ENCODE results near the gene HERC3.

The HERC3 gene

DNA sequence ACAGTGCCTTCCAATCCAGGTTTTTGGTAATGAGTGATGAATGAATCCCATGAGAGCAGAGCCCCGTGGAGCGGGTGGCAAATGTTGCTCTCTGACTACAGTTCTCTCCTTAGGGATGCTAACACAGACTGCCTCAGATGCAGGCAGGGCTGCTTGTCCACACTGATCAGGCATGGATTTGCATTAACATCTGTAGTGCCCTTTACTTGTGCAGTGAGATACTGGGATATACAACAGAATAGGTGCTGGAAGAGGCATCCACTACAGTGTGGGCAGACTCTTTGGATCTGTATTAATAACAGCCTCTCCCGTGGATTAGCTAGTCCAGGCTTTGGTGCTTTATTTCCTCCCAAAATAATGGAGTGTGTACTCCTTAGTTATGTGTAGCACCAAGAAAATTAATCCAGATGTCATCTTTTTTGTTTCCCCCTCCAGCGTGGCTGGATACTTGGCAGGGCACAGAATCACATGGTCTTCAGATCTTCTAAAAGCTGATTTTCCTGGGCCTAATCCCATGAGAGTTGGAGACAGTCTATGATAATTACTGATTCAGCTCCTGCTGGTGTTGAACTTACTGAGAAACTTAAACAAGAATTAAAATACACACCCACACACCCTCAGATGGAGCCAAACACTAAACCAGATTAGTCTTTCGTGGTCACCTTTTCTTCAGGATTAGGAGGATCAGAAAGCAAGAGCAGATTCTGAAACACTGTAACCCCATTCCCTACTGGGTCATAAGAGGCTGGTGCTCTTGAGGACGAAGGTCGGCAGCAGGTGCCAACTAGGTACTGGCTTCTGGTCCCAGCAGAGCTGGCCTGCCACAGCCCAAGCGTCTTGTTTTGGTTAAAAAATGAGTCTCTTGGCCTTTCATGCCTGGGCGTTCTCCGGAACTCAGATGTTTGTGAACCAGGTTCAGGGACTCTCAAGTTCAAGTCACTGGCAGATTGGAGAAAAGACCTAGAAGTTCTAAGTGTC, 128.5 kb downstream of the HERC3 start:
- DNase-seq (ENCODE audit: low read depth in 3 of 3), result no peak

DNA sequence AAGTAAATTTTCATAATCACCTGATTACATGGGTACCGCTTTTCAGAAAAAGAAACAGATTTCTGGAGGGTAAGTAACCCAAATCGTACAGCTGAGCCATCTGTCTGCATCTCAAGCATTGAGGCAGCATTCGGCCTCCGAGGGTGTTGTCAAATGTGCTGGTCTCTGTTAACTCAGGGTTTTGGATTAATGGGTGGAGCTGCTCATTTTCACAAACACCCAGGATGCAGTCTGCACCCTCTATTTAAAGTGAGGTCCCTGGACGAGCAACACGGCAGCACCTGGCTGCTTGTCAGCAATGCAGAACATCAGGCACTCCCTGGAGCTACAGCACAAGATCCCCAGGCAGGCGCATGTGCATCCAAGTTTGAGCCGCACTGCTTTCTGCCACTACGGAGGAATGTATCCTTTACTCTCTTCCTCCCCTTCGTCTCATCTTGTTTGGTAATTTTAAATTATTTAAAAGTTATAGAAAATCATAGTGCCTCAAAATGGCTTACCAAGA, 130.0 kb downstream of the HERC3 start:
- DNase-seq (ENCODE audit: low read depth in 3 of 3), result no peak

DNA sequence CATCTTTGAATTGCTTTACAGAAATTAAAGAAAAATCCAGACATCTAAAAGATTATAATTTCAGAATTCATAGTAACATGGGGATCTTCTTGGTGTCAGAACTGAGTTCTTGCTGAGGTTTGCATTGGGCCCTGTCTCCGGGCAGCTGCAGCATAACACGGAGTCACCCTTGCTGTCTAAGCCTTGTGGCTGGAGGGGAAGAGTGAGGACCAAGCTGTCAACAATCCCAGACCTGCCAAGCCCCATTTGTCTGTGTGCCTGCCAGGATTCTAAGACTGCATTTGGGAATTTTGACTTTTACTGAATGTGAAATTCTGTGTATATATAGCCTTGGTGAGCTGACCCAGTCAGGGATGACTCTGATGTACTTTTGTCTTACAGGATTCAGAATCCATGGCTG, 130.5 kb downstream of the HERC3 start:
- no peak for DNase-seq (ENCODE audit: low read depth in 3 of 3)

DNA sequence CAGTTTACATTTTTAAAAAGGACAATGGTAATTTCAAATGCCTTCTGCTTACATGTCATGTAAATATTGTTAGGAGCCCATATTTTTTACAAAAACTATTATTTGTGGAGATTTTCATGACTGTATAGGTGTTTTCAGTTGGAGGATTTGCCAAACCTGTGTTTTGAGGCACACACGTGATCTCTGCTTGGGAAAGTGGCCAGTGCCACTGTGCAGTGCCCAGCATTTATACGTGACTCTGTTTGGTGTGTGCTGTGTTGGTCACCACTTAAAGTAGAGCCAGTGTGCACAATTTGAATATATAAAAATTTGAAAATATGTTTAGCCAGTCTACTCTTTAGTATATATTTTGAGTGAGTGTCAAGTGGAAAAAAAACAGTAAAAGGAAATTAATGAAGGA, 132.1 kb downstream of the HERC3 start:
- DNase-seq (ENCODE audit: low read depth in 3 of 3), result no peak

DNA sequence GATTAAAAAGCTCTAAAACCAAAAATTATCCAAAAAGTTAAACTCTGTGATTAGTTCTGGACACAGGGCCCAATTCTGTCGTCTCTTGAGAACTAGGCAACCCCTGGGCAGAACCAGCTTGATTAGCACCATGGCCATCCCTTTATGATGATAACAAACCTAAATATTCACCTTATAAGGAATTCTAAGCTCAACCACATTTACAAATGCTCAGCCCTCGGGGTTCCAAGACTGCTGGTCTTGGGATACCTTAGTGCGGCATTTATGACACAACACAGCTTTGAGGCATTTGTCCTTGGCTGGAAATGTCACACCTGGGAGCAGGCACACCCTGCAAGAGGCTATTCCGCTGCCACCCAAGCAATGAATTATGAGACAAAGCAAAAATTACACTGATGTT, 132.9 kb downstream of the HERC3 start:
- DNase-seq (ENCODE audit: low read depth in 3 of 3), result no peak

DNA sequence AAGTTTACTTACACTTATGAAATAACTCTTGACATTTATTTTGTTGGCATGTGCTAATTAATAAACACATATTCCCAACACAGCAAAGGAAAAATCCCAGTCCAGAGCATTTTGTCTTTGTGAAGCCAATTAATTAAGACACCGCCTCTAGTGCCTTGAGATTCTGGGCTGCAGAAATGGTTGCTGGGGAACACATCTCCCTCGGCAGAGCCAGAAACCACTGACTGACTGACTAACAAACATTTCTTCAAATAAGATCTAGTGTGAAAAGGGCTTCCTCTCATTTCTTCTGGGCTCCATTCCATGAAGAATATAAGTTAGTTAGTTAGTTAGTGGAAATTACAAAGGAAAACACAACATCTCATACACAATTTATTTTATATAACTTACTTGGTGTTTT, 133.7 kb downstream of the HERC3 start:
- DNase-seq (ENCODE audit: low read depth in 3 of 3), result no peak

DNA sequence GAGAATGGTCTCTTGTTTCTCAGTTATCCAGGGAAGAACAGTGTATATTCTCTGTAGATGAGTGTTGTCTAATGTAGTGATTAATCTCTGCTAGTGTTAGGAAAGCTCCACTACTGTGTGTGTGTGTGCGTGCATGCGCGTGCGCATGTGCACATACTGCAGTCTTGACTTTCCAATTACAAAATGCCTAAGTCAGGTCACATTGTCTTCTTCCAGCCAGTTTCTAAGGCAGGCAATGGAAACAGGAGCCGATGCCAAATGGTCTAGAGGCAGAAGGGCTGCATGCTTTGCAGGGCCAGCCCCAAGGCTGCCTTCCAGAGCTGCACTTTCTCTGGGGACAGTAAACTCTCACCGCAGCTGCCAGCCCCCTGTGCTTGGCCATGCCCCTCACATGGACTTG, 135.9 kb downstream of the HERC3 start:
- DNase-seq (ENCODE audit: low read depth in 3 of 3), result no peak

DNA sequence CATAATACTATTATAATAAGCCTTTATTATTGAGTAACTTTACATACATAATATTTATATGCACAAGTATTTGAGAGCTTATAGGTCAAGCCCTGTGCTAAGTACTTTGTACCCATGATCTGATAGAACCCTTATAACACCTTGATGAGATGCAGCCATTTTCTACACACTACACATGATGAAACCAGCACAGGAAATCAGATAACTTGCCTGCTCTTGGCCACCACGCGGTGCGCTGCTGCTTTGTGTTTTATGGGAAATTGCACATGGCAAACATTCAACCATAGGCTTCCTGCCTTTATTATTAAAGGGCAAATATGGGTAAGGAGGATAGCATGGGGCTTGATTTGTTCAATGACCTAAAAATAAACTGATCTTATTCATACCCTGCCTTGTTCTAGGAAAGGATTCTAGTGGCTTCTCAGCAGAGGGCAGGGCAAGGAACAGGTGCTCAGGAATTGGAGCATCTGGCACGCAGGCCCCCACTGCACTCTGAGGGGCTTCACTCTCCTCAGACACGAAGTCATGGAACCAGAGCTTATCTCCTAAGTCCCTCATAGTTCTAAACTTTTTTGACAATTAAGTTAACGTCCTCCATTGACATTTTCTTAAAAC, 137.0 kb downstream of the HERC3 start:
- no peak for DNase-seq (ENCODE audit: low read depth in 3 of 3)

DNA sequence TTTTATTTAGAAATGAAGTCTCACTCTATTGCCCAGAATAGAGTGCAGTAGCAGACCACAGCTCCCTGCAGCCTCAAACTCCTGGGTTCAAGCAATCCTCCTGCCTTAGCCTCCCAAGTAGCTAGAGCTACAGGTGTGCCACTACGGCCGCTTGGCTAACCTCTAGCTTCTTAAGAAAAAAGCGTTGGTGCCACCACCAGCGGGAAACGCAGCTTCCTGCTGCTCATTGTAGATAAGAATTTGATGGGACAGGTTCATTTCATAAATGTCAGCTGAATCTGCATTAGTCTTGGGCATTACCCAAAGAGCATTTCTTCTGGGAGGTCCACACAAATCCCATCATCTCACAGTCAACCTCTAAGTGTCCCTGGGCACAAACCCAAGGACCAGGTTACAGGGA, 138.5 kb downstream of the HERC3 start:
- no peak for DNase-seq (ENCODE audit: low read depth in 3 of 3)

DNA sequence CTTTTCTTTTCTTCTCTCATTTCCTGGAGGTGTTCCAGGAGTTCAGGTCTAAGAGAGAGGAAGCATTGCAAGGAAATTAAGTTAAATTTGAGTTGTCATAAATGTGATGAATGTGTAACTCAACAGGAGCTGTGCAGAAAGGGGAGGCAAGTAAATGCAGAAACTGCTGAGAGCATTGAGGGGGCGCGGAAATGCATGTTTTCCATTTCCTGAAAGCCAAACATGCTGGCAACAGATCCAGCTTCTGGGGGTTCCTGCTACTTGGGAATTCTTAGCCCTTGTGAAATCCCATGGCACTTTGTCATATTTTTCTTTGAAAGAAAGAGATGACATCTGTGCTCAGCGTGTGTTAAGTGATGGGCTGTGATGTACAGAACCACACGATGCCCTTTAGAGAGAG, 139.1 kb downstream of the HERC3 start:
- DNase-seq (ENCODE audit: low read depth in 3 of 3), result no peak

DNA sequence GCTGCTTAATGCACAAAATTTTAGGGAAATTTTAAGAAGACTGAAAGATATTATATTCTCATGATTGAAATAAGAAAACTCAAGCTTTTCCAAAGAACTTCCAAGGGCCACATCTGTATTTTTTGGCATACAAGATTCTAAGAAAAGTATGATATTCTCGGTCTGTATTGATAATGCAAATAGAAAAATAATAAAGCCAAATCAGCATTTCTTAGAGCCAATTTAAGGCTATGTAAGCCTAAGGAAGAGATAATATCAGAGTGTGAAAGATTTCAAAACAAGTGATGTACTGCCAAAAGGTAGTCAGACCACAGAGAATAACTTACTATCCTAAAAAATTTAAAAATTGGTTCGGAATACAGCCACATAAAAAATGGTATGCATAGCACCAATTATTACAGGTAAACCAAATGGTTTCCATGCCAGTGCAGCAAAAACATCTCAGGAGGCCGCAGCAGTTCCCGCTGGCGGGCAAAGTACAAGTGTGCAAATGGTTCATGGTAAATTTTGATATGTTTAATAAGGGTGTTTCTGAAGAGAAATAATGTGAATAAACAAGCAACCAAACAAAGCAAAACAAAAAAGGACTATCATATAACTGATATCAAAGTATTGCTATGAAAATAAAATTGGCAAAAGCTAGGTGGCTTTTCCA, 140.6 kb downstream of the HERC3 start:
- no peak for DNase-seq (ENCODE audit: low read depth in 3 of 3)

DNA sequence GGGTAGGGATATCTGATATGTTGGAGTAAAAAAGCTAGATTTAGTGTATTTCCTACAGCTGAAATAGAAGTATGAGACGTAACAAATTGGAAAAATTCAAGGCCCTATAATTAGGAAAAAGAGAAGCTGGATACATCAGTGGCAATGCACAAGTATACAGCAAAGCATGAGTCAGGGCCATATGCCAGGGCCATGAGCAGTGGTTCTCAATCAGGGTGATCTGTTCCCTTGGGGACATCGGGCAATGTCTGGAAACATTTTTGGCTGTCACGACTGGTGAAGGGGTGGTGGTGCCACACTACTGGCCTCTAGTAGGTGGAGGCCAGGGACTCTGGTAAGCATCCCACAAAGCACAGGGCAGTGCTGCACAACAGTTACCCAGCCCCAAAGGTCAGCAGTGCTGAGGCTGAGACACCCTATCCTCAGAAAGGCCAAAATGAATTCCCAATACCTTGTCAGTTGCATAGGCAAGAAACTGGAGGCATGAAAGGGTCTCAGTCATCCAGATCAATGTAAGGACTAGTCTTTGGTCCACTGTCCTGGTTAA, 142.2 kb downstream of the HERC3 start:
- DNase-seq (ENCODE audit: low read depth in 3 of 3), result no peak

DNA sequence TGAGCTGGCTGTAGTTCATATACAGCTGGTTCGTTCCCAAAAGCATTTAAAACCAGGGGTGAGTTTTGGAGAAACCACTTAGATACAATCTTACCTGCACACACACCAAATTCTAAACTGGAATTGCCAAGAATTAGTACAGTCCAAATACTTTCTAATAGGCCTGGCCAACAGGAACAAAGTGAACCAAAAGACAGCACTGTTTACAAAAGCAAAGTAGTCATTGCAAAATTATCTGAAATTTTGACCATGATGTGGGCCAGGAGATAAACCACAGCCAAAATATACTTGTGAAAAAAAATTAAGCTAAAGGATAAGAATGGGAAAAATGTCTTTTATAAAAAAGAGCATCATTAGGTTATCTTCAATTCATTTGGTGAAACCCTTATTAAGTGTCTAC, 143.3 kb downstream of the HERC3 start:
- DNase-seq (ENCODE audit: low read depth in 3 of 3), result no peak

DNA sequence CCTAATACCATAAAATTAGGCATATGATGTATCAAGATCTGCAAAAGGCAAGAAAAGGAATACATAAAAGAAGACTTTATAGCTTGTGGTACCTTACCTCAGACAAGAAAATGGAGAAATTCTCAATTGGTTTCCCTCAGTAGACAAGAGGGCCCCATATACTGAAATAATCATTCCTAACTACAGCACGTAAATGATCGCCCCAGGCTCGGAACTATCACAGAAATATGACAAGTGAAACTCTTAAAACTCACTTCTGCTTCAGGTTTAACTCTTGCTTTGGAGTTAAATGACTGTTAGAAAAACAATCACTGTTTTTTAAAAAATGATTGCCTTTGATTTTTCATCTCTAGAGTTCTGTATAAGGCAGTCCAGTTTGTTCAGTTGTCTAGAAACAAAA, 144.0 kb downstream of the HERC3 start:
- DNase-seq (ENCODE audit: low read depth in 3 of 3), result no peak

DNA sequence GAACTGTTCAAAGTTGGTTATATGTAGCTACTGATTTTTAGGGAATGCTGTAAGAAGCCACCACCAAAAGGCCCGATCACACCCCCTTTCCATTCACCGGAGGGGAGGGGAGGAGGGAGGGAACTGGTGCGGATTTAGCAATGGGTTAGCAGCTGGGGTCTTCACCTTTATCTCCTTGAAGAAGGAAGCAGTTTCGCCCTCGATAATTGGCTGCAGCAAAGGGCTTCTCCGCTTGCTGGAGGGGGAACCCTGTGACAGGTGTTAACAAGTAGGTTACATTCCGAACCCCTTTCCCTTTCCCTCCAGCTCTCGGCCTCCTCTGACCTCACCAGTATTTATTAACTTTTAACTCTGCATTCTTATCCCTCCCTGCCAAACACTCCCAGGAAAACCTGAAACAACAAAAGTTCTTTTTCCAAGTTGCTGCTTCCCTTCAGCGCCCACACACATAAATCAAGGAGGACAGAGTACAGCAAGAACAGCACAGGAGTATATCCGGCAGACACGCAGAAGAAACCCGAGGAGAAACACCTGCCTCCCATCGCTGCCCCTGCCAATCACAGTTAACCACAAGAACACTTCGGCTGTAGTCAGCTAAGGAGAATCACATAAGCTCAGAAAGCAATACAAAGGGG, 145.1 kb downstream of the HERC3 start:
- DNase-seq (ENCODE audit: low read depth in 3 of 3), result peak in 1 of 3 donors; percentile 8

DNA sequence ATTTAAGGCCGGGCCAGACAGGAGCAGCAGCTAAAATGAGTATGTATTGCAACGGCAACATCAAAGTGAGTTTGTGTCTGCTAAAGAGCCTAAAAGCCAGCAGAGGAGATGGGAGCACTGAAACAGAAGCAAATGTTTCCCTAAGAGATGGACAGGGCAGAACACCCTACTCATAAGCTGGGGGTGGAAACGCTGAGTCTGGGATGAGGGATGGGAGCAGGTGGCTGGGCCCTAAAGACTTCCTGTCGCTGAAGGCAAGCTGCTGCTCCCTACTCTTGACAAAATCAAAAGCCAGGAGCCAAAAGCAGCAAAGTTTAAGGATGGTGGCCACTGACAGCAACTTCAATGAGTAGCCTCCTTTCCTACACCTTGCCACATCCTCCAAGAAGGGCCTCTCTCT, 145.9 kb downstream of the HERC3 start:
- no peak for DNase-seq (ENCODE audit: low read depth in 3 of 3)

DNA sequence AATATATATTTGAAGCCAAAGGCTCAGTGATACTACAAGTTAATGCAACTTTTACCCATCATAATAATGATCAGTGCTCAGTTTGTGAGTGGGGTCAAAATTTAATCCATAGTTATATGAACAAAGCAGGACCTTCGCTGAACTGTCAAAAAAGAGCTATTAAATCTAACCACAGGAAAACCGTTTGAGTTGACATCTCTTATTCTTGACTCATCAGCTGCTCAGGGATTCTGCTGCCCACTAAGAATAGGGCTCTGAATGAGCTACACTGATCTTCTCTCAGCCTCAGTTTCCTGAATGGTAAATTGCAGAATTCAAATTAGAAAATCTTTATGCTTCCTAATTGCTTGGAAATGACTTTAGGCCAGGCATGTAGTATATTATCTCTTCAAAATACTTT, 150.3 kb downstream of the HERC3 start:
- DNase-seq (ENCODE audit: low read depth in 3 of 3), result no peak

DNA sequence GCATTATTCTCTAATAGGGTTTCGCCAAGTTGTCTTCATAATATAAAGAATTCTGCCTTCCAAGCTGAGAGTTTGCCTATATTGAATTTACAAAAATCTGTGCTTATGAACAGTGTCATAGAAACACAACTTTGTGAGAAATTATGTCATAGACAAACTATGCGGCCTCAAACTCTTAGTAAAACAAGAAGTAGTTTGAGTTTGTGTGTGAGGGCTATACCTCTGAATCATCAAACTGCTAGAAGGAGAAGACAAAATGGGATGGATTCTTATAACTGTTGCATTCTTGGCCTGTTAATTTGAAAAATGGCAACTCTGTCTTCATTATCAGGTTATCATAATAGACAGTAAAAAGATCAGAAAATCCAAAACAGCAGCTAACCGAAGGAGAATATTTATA, 151.4 kb downstream of the HERC3 start:
- no peak for DNase-seq (ENCODE audit: low read depth in 3 of 3)

DNA sequence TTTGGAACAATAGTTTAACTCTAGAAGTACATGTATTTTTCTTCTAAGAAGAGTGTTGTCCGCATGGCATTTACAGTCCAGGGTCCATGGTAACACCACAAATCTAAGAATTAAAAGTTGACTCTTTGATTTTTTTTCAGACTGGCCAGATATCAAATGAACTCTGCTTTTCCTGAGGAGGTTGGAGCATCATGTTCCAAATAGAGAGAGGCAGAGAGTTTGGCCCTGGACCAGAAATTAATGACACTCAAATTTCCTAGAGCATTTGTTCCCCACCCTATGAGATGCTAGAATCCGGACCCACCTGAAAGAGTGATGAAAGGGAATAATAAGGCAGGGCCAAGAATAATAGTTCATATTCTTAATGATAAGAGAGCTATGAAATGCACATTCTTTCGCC, 152.3 kb downstream of the HERC3 start:
- no peak for DNase-seq (ENCODE audit: low read depth in 3 of 3)

DNA sequence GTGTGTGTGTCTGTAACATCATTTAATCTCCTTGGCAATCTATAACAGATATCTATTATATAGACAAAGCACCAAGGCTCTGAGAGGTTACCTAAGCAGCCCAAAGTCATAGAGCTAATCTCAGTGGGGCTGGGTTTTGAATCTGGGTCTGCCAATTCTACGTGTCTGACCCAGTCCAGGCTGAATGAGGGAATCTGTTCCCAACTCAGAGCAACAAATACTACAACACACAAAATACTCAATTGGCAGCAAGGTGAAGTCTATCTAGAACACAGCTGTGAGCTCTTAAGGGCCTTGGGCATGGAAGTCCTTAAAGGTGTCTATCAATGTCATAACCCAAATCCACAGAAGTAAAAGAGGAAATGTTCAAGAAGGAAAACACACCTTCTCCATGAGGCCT, 152.9 kb downstream of the HERC3 start:
- DNase-seq (ENCODE audit: low read depth in 3 of 3), result no peak

DNA sequence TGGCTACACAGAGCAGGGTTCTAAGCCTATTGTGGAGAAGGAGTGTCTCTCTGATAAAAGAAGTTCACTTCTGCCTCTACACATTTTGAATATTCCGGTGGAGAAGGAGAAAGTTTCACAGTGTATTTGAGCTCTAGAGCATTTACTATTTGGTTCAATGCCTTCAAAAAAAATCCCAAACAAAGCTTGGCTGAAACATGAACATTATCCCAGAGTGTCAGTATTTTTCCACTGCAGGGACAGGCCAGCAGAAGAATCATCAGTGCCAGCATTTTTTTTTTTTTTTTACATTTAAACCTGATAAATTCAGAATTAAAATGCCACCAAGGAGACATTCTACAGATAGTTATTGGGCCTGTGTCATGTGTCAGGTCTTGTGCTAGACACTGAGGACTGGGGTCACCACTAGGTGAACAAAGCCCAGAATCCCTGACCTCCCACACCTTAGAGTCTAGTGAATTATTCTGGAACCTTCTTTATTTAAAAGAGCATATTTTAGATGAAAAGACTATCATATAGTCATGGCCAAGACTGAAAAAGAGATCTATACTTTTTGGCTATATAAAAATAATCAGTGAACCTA, 153.4 kb downstream of the HERC3 start:
- DNase-seq (ENCODE audit: low read depth in 3 of 3), result no peak

DNA sequence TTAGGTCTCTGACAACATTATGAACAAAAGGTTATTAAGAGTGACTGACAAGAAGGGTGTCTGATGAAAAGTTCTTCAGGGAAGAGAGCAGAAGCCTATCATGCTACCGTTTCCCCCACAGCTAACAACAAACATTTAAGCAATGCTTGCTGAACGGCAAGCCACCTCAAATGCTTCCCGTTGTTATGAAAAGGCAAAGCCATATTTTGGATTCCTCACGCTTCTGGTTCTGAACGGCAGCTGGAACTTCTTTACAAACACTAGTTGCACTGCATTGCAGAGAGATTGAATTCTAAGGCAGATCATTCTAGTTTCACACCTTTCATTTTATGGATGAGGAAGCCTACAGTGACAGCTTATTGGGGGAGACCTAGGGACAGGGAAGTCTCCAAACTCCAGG, 153.9 kb downstream of the HERC3 start:
- DNase-seq (ENCODE audit: low read depth in 3 of 3), result no peak
